GM12878 (cell line): ENCODE results near the gene PLXNC1. TPM values are rescaled to one million over a fixed set of nuclear protein-coding genes. Genes with fewer than 3 reads are reported as not detected.

Experiments
- ATAC-seq: fragments of 200-7000 bp; cut with Tn5 transposase; 3 replicates; pipeline ENCODE4 v1.9.1; 2020; ENCODE audit warnings: mild to moderate bottlenecking, moderate library complexity
- BruUV-seq: library from RNA; stranded (reverse); fragments of 400-500 nt; replicated peaks from 2 replicates; lab custom pipeline; 2021; lab: Mats Ljungman, UMichigan
- CTCF ChIA-PET: fragments of 300-600 bp; sonication (Branson Sonifier 250); formaldehyde crosslinking; extraction: SDS; loops from one replicate; lab custom pipeline; 2021; ENCODE audit warnings: inconsistent platforms; lab: Yijun Ruan, JAX
- POLR2A ChIA-PET: fragments of 350-600 bp; formaldehyde crosslinking; extraction: SDS; loops from one replicate; lab custom pipeline; 2021; ENCODE audit warnings: inconsistent platforms; lab: Charles Lee
- RAD21 ChIA-PET: fragments of 300-600 bp; sonication (Branson Sonifier 250); formaldehyde crosslinking; loops from one replicate; lab custom pipeline; 2023; ENCODE audit warnings: antibody characterized with exemption; ENCODE audit not compliant: unreplicated experiment; lab: Charles Lee
- SMC1A ChIA-PET: fragments of 300-600 bp; sonication (Branson Sonifier 250); formaldehyde crosslinking; loops from one replicate; lab custom pipeline; 2023; ENCODE audit not compliant: unreplicated experiment, uncharacterized antibody; lab: Charles Lee
- DNase-seq: peaks from one replicate; pipeline ENCODE4 v3.0.0-alpha.2; 2011; ENCODE audit warnings: low read depth, low spot score
- FAIRE-seq: peaks from 3 replicates; lab custom pipeline; 2011; peaks lifted over from hg19 to GRCh38; lab: Jason Lieb, UNC
- H2AFZ ChIP-seq: 2 replicates; pipeline ENCODE4 v1.6.0; 2011; ENCODE audit warnings: low read depth, low read length, control low read depth; ENCODE audit not compliant: control insufficient read depth
- H3K27ac ChIP-seq: 2 replicates; pipeline ENCODE4 v1.5.1; 2011; ENCODE audit warnings: control low read depth; ENCODE audit not compliant: control insufficient read depth, insufficient read depth
- H3K27me3 ChIP-seq, 2 experiments: replicated peaks in 1 of 2; 2 replicates each; pipeline versions ENCODE4 v1.6.0 to v1.6.1; 2011; ENCODE audit warnings: low read length in 1 of 2; ENCODE audit not compliant: control insufficient read depth in 2 of 2, insufficient read depth in 2 of 2
- H3K36me3 ChIP-seq, 2 experiments: 2 replicates each; pipeline ENCODE4 v1.5.1; 2011; ENCODE audit warnings: low read length in 1 of 2; ENCODE audit not compliant: control insufficient read depth in 2 of 2, insufficient read depth in 2 of 2
- H3K4me1 ChIP-seq: 2 replicates; pipeline ENCODE4 v1.6.1; 2011; ENCODE audit warnings: mild to moderate bottlenecking, low read length, moderate library complexity, mixed read lengths; ENCODE audit not compliant: control insufficient read depth, insufficient read depth
- H3K4me2 ChIP-seq: 2 replicates; pipeline ENCODE4 v1.6.0; 2011; ENCODE audit warnings: control low read depth; ENCODE audit not compliant: control insufficient read depth, insufficient read depth
- H3K4me3 ChIP-seq: fragments of 200-600 bp; sonication (generic); 2 replicates; pipeline ENCODE4 v1.5.1; 2016
- H3K79me2 ChIP-seq: 2 replicates; pipeline ENCODE4 v1.6.0; 2011; ENCODE audit warnings: low read length; ENCODE audit not compliant: control insufficient read depth, insufficient read depth
- H3K9ac ChIP-seq: 2 replicates; pipeline ENCODE4 v1.8.0; 2011; ENCODE audit warnings: low read length, control low read depth, mixed read lengths; ENCODE audit not compliant: control insufficient read depth, insufficient read depth
- H3K9me3 ChIP-seq: replicated peaks from 3 replicates; pipeline ENCODE4 v1.5.1; 2011; ENCODE audit warnings: mild to moderate bottlenecking, low read length; ENCODE audit not compliant: control insufficient read depth, insufficient read depth
- H4K20me1 ChIP-seq: 2 replicates; pipeline ENCODE4 v1.6.0; 2011; ENCODE audit not compliant: control insufficient read depth, insufficient read depth
- ATF7 ChIP-seq: fragments of 450-650 bp; IDR thresholded peaks from 2 replicates; pipeline ENCODE4 v1.6.1; 2016; ENCODE audit warnings: low read depth, mild to moderate bottlenecking
- BCL11A ChIP-seq: IDR thresholded peaks from 2 replicates; pipeline ENCODE4 v1.6.1; 2011; ENCODE audit warnings: low read depth, low read length
- BHLHE40 ChIP-seq, 2 experiments: fragments of 450-650 bp in 1 of 2; IDR thresholded peaks; 2 replicates each; pipeline ENCODE4 v1.6.1; 2011 to 2017; ENCODE audit warnings: low read depth in 2 of 2, borderline replicate concordance in 1 of 2, improper control_type of control experiment in 1 of 2, low read length in 1 of 2, mild to moderate bottlenecking in 1 of 2
- CREB1 ChIP-seq: IDR thresholded peaks from 2 replicates; pipeline ENCODE4 v1.6.1; 2012; ENCODE audit warnings: low read depth, mild to moderate bottlenecking, inconsistent platforms
- EGR1 ChIP-seq, 2 experiments: IDR thresholded peaks; 1 replicate in 1 of 2; 2 replicates in 1 of 2; pipeline ENCODE4 v1.6.1; 2011 to 2012; ENCODE audit warnings: low read depth in 2 of 2, low read length in 2 of 2, borderline replicate concordance in 1 of 2, mild to moderate bottlenecking in 1 of 2, moderate library complexity in 1 of 2
- GABPA ChIP-seq: IDR thresholded peaks from 2 replicates; pipeline ENCODE4 v1.6.1; 2014; ENCODE audit warnings: antibody characterized with exemption, low read depth, mild to moderate bottlenecking, inconsistent platforms
- IKZF1 ChIP-seq: fragments of 450-650 bp; conservative IDR thresholded peaks from 2 replicates; pipeline ENCODE4 v1.6.1; 2017; ENCODE audit warnings: antibody characterized with exemption, mild to moderate bottlenecking
- IKZF2 ChIP-seq, 2 experiments: fragments of 450-650 bp; IDR thresholded peaks; 2 replicates each; pipeline ENCODE4 v1.6.1; 2017; ENCODE audit warnings: mild to moderate bottlenecking in 2 of 2, moderate library complexity in 2 of 2
- IRF4 ChIP-seq: IDR thresholded peaks from 2 replicates; pipeline ENCODE4 v1.6.1; 2011; ENCODE audit warnings: low read depth, low read length
- MTA2 ChIP-seq: fragments of 450-650 bp; IDR thresholded peaks from 2 replicates; pipeline ENCODE4 v1.6.1; 2016; ENCODE audit warnings: low read depth, mild to moderate bottlenecking, moderate library complexity
- MTA3 ChIP-seq: IDR thresholded peaks from 2 replicates; pipeline ENCODE4 v1.6.1; 2012; ENCODE audit warnings: low read length, inconsistent platforms, borderline replicate concordance
- RAD21 ChIP-seq: IDR thresholded peaks from 2 replicates; pipeline ENCODE4 v1.6.1; 2011; ENCODE audit warnings: mild to moderate bottlenecking, low read depth, low read length, moderate library complexity; ENCODE audit not compliant: insufficient read depth
- RAD51 ChIP-seq: fragments of 450-650 bp; IDR thresholded peaks from 2 replicates; pipeline ENCODE4 v1.6.1; 2016; ENCODE audit warnings: moderate library complexity, mild to moderate bottlenecking, inconsistent platforms
- RUNX3 ChIP-seq: IDR thresholded peaks from 2 replicates; pipeline ENCODE4 v1.6.1; 2012; ENCODE audit warnings: low read length, inconsistent platforms
- SMAD1 ChIP-seq: fragments of 450-650 bp; IDR thresholded peaks from 2 replicates; pipeline ENCODE4 v1.6.1; 2018; ENCODE audit warnings: mild to moderate bottlenecking, low read depth; ENCODE audit not compliant: partially characterized antibody
- SMARCA5 ChIP-seq: fragments of 450-650 bp; IDR thresholded peaks from 2 replicates; pipeline ENCODE4 v1.6.1; 2017; ENCODE audit warnings: mild to moderate bottlenecking
- SPI1 ChIP-seq: IDR thresholded peaks from 2 replicates; pipeline ENCODE4 v1.6.1; 2011; ENCODE audit warnings: low read depth, mild to moderate bottlenecking, low read length, moderate library complexity, borderline replicate concordance; ENCODE audit not compliant: insufficient read depth
- USF1 ChIP-seq: IDR thresholded peaks from 2 replicates; pipeline ENCODE4 v1.6.1; 2011; ENCODE audit warnings: borderline replicate concordance, low read depth, mild to moderate bottlenecking, moderate library complexity, mixed read lengths, low read length; ENCODE audit not compliant: insufficient read depth; ENCODE audit errors: extremely low read length
- YBX1 ChIP-seq: fragments of 450-650 bp; IDR thresholded peaks from 2 replicates; pipeline ENCODE4 v1.6.1; 2016; ENCODE audit warnings: antibody characterized with exemption
- WGBS: methylation state at CpG from one replicate; pipeline ENCODE4 v1.1.6; 2016; ENCODE audit warnings: low lambda C conversion rate; ENCODE audit not compliant: insufficient replicate concordance, insufficient coverage; ENCODE audit errors: missing lambda C conversion rate; 5-methylcytosine and 5-hydroxymethylcytosine counted together
- in situ Hi-C: fragments of 300-500 bp; cut with MboI; formaldehyde crosslinking; loops from 9 replicates; pipeline ENCODE4 v1.14.3; 2018; ENCODE audit warnings: mixed read lengths
- intact Hi-C: fragments of 100-400 bp; cut with micrococcal nuclease; formaldehyde crosslinking; loops from one replicate; pipeline ENCODE4 v1.14.2; 2022; ENCODE audit not compliant: unreplicated experiment
- polyA plus RNA-seq, 11 experiments: library from polyadenylated mRNA; depleted of rRNA in 4 of 11; unstranded in 6 of 11; stranded (reverse) in 5 of 11; fragments of >200 nt; fragmentation: Nextera tagmentation in 4 of 11; fragmentation: Illumina TruSeq in 1 of 11; extraction: Ambion mirVana in 4 of 11; extraction: Trizol in 1 of 11; gene quantifications; 1 replicate in 1 of 11; 2 replicates in 10 of 11; pipeline versions ENCODE4 v1.2.1 to v1.2.3, GENCODE V29; 2011 to 2016; ENCODE audit warnings: inconsistent platforms in 2 of 11, missing spikeins in 2 of 11, low read depth in 1 of 11
- total RNA-seq, 4 experiments: library from RNA; depleted of rRNA in 3 of 4; stranded (reverse); fragments of >200 nt in 3 of 4; fragmentation: Illumina TruSeq in 1 of 4; extraction: Trizol in 1 of 4; gene quantifications; 2 replicates each; pipeline versions ENCODE4 v1.2.1 to v1.2.3, GENCODE V29; 2013 to 2021
- TF ChIP-seq, protein P1 (sequence below): fragments of 450-650 bp; IDR thresholded peaks from 2 replicates; pipeline ENCODE4 v1.6.1; 2017; ENCODE audit warnings: borderline replicate concordance
- TF ChIP-seq, protein P2 (sequence below): fragments of 450-650 bp; IDR thresholded peaks from 2 replicates; pipeline ENCODE4 v1.6.1; 2017; ENCODE audit warnings: mild to moderate bottlenecking, low read depth, inconsistent platforms; ENCODE audit not compliant: poor library complexity, severe bottlenecking

The PLXNC1 gene
- total and polyA plus RNA-seq, 10 of the 15 experiments (the other 5 are each of a cell fraction or from before 2014, with no cell fraction given): 5.2 to 41.2 (median 24.6) TPM

DNA sequence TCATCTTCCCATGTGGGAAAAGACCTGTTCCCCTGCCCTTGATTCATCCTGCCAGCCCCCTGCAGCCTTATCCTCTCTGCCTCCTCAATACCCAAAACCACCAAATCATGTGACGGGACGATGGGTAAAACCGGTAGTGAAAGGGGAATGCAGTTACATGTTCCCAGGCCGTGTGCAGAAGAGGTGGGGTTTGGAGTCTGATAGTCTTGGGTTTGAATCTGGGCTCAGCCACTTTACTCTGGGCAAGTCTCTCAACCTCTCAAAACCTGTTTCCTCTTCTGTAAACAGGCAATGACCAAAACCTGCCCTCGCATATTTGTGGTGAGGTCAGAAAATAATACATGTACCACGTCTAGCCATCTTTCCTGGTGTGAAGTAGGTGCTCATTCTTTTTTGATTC is 123.0 kb downstream of the PLXNC1 start:
- H3K79me2 ChIP-seq: no peaks in the 10 kb centered on the region
- no peaks in the 10 kb centered on the region; the same call in 2 of the 3 replicates for H3K9me3 ChIP-seq
- no peak for DNase-seq
- H3K27me3 ChIP-seq: no peaks in the 10 kb centered on the region
- peaks cover 4 to 17% of the 10 kb centered on the region in 2 experiments; a peak in 3 of 4 replicates for H3K36me3 ChIP-seq
- ChIA-PET CTCF (interaction anchor here (1.1 to 2.7 kb wide), 5 partner anchors 9 to 104 kb away, joined by 3 to 9 read pairs (median 4); no protein-coding TSS in a partner anchor), SMC1A (interaction anchor here (0.7 to 3.7 kb wide), 7 partner anchors 10 to 117 kb away, joined by 3 to 17 read pairs (median 15); no protein-coding TSS in a partner anchor), RAD21 (interaction anchor here (1.2 to 4.8 kb wide), 5 partner anchors 9 to 188 kb away, joined by 3 to 17 read pairs (median 5); no protein-coding TSS in a partner anchor), POLR2A (interaction anchor here (1.1 to 2.4 kb wide), 2 partner anchors 9 to 27 kb away, joined by 3 to 11 read pairs; no protein-coding TSS in a partner anchor)
- in situ Hi-C loops (no loop called here), intact Hi-C loops (no loop called here)
- no peaks in the 10 kb centered on the region for H4K20me1 ChIP-seq
- H3K4me3 ChIP-seq: no peak overlapping the region
- WGBS: 2% methylated on average over 6 of the region's 6 CpGs
- H2AFZ ChIP-seq: peak overlapping the region; percentile 13
- no peak for FAIRE-seq
- H3K9ac ChIP-seq: no peak overlapping the region
- H3K4me2 ChIP-seq: peak overlapping the region; percentile 40
- peaks cover 56% of the 10 kb centered on the region for H3K4me1 ChIP-seq
- BruUV-seq: no TSS peak
- ATAC-seq: peak; percentile 64
- peak overlapping the region; percentile 45; the same call in 1 of the 2 replicates for H3K27ac ChIP-seq
- TF ChIP-seq RUNX3 (peak; percentile 81), ATF7 (peak; percentile 37; the same call in 1 of the 2 replicates), IKZF2 (IDR thresholded peaks at IDR 0.05) (peak; percentile 51 to 57; a peak in 2 of 4 replicates), SMAD1 (no peak), IKZF1 (peak; percentile 52; the same call in 1 of the 2 replicates), SPI1 (peak; percentile 37; the same call in 1 of the 2 replicates), IRF4 (peak; percentile 30; the same call in 1 of the 2 replicates), USF1 (peak; percentile 56), YBX1 (no peak), MTA2 (0 out of 2 replicates have a peak, but pooled peaks have one; percentile 26), BCL11A (no peak), RAD51 (peak; percentile 65), BHLHE40 (IDR thresholded peaks at IDR 0.05; ENCODE audit: borderline replicate concordance in 1 of 2, low read depth in 2 of 2, low read length in 1 of 2) (peak; percentile 54 to 70), EGR1 (IDR thresholded peaks at IDR 0.05; ENCODE audit: borderline replicate concordance in 1 of 2, low read depth in 2 of 2, low read length in 2 of 2) (no peak), GABPA (no peak), CREB1 (0 out of 2 replicates have a peak, but pooled peaks have one; percentile 14), MTA3 (no peak), RAD21 (0 out of 2 replicates have a peak, but pooled peaks have one; percentile 6), SMARCA5 (0 out of 2 replicates have a peak, but pooled peaks have one; percentile 44)
- TF ChIP-seq, protein P1, sequence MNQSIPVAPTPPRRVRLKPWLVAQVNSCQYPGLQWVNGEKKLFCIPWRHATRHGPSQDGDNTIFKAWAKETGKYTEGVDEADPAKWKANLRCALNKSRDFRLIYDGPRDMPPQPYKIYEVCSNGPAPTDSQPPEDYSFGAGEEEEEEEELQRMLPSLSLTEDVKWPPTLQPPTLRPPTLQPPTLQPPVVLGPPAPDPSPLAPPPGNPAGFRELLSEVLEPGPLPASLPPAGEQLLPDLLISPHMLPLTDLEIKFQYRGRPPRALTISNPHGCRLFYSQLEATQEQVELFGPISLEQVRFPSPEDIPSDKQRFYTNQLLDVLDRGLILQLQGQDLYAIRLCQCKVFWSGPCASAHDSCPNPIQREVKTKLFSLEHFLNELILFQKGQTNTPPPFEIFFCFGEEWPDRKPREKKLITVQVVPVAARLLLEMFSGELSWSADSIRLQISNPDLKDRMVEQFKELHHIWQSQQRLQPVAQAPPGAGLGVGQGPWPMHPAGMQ: no peak
- TF ChIP-seq, protein P2, sequence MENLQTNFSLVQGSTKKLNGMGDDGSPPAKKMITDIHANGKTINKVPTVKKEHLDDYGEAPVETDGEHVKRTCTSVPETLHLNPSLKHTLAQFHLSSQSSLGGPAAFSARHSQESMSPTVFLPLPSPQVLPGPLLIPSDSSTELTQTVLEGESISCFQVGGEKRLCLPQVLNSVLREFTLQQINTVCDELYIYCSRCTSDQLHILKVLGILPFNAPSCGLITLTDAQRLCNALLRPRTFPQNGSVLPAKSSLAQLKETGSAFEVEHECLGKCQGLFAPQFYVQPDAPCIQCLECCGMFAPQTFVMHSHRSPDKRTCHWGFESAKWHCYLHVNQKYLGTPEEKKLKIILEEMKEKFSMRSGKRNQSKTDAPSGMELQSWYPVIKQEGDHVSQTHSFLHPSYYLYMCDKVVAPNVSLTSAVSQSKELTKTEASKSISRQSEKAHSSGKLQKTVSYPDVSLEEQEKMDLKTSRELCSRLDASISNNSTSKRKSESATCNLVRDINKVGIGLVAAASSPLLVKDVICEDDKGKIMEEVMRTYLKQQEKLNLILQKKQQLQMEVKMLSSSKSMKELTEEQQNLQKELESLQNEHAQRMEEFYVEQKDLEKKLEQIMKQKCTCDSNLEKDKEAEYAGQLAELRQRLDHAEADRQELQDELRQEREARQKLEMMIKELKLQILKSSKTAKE: peak; percentile 26
